ENCODE data around the gene ATAD3C.
"Not testable (repeated sequence)": the region's sequence is repeated elsewhere in the genome, so short reads cannot be mapped to it uniquely, and the experiment has no call there.

Gene ATAD3C, protein sequence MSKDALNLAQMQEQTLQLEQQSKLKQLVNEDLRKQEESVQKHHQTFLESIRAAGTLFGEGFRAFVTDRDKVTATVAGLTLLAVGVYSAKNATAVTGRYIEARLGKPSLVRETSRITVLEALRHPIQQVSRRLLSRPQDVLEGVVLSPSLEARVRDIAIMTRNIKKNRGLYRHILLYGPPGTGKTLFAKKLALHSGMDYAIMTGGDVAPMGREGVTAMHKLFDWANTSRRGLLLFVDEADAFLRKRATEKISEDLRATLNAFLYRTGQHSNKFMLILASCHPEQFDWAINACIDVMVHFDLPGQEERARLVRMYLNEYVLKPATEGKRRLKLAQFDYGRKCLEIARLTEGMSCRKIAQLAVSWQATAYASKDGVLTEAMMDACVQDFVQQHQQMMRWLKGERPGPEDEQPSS

DNA sequence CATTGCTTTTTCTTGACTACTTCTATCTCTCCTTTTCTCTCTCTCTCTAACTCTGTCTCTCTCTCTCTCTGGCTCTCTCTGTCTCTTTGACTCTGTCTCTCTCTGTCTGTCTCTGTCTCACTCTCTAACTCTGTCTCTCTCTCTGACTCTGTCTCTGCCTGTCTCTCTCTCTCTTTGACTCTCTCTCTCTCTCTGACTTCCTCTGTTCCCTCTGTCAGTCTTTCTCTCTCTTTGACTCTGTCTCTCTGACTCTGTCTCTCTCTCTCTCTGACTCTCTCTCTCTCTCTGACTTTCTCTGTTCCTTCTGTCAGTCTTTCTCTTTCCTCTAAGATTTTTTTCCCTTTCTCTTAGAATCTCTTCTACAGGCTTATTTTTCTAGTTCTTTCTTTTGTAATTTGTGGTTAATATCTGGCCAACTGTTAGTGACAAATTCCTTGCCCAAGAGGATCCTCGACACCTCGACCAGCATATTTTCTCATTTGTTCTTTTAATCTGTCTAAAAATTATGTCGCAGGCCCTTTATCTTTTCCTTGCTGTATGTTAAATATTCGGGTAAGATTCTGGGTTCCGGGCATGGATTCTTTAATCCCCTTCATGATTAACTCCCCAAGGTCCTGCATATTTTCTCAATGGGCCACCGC lies at the start of gene ATAD3C:
TSS of gene ATAD3C (plus strand) at position 591 of the 641 bp plus-strand sequence. CDS start 995 bp downstream, outside the sequence.
- DNase-seq (ENCODE audit: insufficient read length, low spot score) (no peak), FAIRE-seq (no peak)

DNA sequence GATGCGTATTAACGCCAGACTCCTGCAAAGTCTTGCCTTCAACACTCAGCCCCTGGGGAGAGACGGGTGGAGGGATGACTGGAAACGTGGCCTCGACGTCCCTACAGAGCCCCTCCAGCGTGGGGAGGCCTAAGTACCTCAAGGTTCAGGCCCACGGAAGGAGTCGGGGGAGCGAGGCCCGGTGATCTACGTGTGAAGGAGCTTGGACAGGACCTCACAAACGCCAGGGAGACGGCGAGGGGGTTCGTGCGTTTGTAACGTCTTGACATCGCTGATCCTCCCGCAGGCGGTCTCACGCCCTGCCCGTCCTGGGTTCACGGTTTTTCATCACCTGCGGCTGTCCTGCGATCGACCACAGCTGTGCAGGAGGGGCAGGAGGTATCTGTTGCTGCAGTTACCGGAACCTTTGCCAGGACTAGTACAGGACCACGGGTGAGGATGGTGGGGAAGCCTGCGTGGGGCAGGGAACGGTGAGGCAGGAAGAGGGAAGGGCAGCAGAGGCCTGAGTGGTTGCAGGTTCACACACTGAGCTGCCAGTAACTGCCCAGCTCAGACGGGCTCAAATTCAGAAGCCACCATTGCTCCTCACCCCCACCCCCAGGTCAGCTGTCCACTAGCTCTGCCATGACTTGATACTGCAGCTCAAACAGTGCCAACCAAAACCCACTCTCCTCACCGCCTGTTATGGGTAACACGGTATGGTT lies 49.5 kb upstream of the ATAD3C start:
- no peak for FAIRE-seq
- no peak for DNase-seq (ENCODE audit: insufficient read length, low spot score)

DNA sequence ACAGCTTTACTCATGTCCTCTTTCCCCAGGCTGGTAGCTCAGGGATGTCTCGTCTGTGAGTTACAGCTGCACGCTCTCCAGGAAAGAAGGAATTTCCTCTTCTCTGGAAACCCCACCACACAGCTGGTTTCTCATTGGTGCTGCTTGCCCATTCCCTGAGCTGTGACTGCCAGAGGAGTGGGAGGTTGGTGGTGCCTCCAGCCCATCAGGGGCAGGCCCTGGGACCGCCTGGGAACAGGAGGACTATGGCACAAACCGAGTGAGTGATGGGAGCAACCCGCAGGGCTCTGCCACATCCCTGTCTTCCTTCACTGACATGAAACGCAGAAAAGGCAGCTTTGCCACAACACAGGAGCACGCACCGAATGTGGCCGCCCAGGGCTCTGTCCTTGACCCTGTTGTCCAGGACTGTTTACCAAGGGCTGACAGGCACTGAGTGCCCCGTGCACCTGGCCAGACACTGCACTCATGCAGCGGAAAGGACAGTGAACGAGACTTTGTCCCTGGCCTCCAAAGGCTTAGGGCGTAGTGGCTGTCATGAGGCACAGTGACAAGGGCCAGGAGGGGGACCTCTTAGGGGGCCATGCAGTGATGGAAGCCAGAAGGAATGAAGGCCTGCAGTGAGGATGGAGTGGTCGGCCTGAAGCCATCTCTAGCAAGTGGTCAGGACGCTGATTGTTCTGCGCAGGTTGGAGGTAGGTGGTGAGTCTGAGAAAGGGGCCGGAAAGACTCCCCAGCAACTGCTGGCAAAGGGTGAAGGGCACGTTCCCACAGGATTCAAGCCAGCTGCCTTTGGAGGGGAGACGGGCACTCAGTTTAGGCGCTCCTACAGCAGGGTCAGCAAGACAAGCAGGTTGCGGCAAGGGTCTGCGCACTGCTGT lies 48.7 kb upstream of the ATAD3C start:
- no peak for DNase-seq (ENCODE audit: insufficient read length, low spot score)
- no peak for FAIRE-seq

DNA sequence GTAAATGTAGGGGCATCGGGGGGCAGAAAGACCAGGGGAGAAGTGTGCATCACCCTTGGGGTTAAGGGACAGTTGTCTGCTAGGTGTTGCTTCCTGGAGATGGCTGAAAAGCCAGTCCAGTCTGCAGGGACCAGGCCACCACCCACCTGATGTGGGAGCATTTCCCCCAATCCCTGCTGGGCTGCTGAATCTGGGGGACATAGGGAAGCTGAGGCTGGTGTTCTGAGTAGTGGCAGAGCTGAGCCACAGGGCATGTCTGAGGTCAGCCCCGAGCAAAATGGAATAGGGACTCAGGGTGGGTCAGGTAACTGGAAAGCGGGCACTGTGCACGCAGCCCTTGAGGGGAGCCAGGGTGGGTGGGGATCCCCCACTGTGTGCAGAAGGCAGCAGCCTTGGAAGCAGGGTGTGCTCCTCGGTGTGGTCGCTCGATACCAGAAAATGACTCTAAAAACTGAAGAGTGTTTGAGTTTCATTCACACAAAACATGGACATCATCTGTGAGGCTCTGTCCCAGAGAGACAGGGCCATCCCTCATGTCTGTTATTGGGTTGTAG lies 48.0 kb upstream of the ATAD3C start:
- no peak for FAIRE-seq

DNA sequence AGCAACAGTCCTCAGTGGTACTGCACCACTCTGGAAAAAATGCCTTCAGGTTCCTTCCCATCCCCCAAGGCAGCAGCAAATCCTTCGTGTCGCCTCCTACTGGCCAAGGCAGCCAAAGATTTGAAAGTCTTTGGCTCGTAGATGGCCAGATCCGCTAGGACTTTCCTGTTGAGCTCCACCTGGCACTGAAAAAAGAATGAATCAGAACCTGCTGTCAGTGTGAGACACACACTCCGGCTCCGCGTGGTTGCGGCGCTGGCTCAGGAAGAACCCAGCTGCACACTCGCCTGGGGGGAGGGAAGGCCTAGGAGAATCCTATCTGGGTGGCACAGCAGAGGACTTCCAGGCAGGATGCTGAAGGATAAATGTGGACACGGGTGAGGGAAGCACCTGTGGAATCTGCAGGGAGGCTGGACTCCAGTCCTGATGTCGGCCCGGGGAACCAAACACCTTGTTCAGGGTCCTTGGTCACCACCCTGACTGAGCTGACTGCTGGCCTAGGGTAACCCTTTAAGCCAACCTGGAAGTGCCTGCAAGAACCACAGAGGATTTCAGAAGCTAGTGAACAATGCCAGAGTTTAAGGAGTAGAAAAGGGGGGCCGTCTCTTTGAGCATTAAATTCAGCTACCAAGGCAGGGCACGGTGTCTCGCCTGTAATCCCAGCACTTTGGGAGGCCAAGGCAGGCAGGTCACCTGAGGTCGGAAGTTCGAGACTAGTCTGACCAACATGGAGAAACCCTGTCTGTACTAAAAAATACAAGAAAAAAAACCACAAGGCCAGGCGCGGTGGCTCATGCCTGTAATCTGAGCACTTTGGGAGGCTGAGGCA lies 47.2 kb upstream of the ATAD3C start:
- DNase-seq (ENCODE audit: insufficient read length, low spot score) = no peak

More for the DNA sequence above, 48.0 kb upstream of the ATAD3C start:
- DNase-seq (ENCODE audit: insufficient read length, low spot score) = no peak

DNA sequence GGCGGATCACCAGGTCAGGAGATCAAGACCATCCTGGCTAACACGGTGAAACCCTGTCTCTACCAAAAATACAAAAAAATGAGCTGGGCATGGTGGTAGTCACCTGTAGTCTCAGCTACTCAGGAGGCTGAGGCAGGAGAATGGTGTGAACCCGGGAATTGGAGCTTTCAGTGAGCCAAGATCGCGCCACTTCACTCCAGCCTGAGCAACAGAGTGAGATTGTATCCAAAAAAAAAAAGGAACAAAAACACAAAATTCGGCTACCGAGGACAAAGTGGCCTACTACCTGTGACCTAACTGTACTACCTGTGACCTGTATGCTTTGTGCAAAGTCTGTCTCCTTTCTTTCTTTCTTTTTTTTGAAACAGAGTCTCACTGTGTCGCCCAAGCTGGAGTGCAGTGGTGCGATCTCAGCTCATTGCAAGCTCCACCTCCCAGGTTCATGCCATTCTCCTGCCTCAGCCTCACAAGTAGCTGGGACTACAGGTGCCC lies 46.5 kb upstream of the ATAD3C start:
- not testable (repeated sequence) for FAIRE-seq

More for the DNA sequence above, 47.2 kb upstream of the ATAD3C start:
- no peak for FAIRE-seq

DNA sequence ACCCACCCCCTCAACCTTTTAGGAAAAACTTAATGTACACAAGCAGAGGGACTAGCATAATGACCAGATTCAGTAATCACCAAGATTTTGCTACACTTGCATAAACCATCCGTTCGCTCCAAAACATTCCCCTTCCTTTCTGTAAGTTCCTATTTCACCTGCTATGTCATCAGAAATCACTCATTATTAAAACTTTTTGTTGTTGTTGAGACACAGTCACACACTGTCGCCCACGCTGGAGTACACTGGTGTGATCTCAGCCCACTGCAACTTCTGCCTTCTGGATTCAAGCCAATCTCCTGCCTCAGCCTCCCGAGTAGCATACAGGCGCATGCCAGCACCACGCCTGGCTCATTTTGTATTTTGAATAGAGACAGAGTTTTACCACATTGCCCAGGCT lies 45.8 kb upstream of the ATAD3C start:
- no peak for FAIRE-seq
- no peak for DNase-seq (ENCODE audit: insufficient read length, low spot score)

More for the DNA sequence above, 46.5 kb upstream of the ATAD3C start:
- DNase-seq (ENCODE audit: insufficient read length, low spot score) = not testable (repeated sequence)

DNA sequence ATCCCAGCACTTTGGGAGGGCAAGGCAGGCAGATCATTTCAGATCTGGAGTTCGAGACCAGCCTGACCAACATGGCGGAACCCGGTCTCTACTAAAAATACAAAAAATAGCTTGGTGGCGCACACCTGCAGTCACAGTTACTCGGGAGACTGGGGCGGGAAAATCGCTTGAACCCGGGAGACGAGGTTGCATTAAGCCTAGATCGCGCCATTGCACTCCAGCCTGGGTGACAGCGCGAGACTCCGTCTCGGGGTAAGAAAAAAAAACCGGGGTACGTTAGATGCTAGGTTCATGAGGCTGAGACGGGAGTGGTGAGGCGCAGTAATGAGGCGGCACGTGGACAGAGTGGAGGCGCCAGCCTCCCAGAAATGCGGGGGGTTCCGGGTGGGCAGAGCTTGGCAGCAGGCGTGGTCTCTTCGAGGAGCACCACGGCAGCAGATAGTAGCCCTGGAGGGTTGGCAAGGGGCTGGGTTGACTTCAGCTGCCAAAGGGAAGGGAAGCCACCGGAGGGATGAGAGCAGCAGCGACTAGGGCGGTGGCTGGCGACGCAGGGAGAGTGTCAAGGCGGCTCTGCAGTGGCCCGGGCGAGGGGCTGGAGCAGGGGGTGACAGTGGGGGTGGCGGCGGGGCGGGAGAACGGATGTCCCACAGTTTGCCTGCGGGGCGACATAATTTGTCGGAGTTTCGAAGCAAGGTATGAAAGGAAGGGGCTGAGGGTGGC lies 43.2 kb upstream of the ATAD3C start:
- no peak for DNase-seq (ENCODE audit: insufficient read length, low spot score)
- FAIRE-seq = no peak

DNA sequence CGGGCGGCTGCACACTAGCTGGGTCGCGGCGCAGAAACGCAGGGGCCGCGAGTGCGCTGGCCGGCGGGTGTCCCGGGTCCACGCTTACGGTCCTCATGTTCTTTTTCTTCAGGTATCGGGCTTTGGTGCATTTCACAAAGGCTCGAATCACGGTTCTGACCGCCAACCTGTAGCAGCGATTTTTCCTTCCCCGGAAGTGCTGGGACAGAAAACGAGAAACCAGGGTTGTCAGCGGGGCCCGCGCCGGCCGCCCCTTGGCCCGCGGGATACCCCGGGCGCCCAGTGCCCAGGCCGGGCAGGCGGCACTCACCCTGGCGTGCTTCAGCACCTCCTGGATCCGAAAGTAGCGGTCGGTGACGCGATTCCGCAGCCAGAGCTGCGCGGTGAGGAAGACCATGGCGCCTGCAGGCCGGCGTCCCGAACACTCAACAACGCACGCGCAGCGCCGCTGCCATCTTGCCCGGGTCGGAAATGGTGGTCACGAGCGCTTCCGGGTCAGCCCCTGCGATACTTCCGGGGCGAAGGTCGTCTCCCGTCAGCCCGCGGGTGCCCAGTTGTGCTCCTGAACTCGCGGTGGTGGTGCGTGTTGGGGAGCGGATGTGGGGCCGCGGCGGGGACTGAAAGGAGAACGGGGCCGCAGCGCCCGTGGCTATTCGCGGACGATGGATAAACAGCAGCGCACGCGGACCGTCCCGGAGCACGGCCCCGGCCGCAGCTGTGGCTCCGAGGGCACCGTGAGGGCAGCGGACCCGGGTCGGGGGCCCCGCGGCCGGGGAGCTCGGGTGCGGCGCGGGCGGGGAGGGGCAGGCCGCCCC lies 42.5 kb upstream of the ATAD3C start, which contains the start of gene MRPL20:
TSS of gene MRPL20 (minus strand) at position 473 of the 815 bp plus-strand sequence. CDS start at position 397, 76 bp downstream.
- FAIRE-seq (peak; percentile 90), DNase-seq (ENCODE audit: insufficient read length, low spot score) (peak; percentile 93)

DNA sequence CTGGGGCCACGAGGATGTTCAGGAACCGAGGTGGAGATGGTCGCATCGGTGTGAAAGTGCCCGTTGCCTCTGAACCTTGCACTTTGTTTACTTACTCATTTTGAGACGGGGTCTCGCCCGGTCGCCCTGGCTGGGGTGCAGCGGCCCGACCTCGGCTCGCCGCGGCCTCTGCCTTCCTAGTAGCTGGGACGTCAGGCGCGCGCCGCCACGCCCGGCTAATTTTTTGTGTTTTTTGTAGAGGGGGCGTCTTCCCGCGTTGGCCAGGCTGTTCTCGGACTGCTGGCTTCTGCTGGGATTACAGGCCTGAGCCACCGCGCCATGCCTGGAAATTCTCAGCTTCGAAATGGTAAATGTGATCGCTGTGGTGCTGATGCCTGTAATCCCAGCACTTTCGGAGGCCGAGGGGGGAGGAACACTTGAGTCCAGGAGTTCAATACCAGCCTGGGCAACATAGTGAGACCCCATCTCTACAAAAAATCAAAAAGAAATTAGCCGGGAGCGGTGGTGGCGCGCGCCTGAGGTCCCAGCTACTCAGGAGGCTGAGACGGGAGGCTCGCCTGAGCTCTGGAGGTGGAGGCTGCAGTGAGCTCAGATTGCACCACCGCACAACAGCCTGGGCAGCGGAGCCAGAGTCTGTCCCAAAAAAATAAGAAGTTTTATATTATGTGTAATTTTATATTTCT lies 41.7 kb upstream of the ATAD3C start:
- DNase-seq (ENCODE audit: insufficient read length, low spot score) = no peak
- FAIRE-seq = no peak

DNA sequence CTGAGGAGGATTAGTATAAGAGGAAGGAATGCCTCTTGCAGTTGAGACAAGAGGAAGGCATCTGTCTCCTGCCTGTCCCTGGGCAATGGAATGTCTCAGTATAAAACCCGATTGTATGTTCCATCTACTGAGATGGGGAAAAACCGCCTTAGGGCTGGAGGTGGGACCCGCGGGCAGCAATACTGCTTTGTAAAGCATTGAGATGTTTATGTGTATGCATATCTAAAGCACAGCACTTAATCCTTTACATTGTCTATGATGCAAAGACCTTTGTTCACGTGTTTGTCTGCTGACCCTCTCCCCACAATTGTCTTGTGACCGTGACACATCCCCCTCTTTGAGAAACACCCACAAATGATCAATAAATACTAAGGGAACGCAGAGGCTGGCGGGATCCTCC lies 39.3 kb upstream of the ATAD3C start:
- not testable (repeated sequence) for DNase-seq (ENCODE audit: insufficient read length, low spot score); FAIRE-seq

DNA sequence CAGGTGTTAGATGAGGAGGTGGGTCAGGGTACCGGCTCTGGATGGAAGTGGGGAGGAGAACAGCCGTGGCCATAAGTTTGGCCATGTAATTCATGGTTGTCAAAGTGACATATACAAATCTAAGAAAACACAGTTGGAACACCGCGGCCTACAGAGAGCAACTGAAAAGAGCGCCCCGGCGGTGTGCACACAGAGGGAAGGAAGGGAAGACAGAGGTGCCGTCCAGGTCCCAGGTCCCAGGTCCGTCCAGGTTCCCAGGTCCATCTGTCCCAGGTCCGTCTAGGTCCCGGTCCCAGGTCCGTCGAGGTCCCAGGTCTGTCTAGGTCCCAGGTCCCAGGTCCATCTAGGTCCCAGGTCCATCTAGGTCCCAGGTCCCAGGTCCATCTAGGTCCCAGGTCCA lies 37.9 kb upstream of the ATAD3C start:
- FAIRE-seq = no peak
- DNase-seq (ENCODE audit: insufficient read length, low spot score) = no peak

DNA sequence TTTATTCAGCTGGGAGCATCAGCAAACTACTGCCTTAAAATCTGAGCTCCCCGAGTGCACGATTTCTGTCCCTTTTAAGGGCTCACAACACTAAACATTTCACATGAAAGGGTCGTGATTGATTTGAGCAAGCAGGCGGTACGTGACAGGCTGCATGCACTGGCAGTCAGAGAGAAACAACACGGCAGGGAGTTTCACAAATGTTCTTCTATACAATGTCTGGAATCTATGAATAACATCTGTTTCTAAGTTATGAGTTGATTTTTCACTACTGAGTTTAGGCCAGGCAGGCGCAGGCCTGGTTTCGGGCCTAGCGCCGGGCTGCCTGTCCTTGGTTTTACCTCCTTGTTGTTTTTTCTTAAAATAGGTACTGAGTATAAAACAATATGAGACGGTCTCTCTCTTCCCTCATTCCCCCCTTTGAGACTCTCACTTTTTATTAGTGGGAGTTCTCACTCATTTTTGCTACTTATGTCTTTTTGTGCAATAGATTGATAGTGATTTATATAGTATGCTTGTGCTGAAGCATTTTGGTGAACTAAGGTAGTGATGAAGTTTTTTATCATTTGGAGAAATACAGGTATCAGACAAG lies 37.1 kb upstream of the ATAD3C start:
- DNase-seq (ENCODE audit: insufficient read length, low spot score); FAIRE-seq: not testable (repeated sequence)

DNA sequence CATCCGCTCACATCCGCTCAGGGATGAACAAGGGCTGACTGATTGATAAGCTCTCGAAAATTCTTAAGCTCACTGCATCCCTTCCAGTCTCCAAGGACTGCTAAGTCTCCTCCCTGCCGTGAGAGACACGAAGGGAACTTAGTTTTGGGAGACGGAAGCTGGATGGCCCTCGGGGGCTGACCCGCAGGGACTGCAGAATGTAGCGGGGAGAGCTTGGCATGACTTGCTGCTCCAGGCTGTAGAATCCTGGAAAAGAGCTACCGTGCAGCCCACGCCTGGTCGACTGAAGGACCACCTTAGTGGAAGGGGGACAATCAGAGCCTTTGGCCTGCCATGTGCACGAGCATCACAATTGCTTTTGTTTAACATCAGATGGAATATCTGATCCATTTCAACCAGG lies 33.7 kb upstream of the ATAD3C start:
- no peak for DNase-seq (ENCODE audit: insufficient read length, low spot score)
- no peak for FAIRE-seq

DNA sequence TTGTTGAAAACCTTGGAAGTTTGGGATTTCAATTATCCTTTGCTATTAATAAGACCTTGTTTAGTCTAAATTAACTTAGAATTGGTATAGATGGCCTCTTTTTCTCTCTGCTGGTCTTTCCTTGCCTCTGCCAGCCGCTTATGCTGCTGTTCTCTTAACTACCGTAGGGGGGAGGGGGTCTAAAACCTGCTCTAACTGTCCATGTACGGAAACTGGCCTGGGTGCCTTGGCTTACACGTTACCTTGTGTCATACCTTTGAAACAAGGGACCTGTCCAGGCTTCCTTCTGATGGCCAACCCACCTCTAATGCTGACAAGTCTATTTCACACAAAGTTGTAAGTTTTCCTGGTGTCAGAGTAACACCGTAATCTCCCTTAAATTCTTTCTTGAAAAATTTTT lies 32.1 kb upstream of the ATAD3C start:
- FAIRE-seq; DNase-seq (ENCODE audit: insufficient read length, low spot score): not testable (repeated sequence)

DNA sequence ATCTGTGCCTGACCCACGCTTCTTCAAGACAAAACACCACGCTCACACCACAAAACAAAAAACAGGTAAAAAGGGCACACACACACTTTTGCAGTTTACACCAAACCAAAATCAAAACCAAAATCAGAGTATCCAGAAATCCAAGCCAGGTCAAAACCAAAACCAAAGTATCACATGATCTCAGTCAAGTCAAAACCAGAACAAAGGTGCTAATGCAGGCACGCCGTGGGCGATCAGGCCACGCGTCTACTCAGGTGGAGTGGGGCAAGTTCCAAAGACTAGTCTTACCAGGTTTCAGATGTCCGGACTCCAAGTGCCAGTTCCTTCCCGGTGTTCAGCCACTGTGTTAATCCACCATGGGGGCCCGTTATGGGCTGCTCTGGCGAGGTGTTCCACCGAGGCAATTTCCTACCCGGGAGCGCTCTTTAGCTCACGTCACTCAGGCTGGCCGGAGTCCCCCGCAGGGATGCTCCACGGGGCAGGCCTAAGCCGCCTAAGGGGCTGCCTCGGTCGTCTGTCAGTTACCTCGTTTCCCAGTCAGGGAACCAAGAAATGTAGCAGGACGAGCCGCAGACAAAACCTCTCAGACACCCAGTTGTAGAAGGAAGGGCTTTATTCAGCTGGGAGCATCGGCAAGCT lies 31.5 kb upstream of the ATAD3C start:
- not testable (repeated sequence) for FAIRE-seq; DNase-seq (ENCODE audit: insufficient read length, low spot score)
